DMS 273 (cell line): ENCODE data around the gene NRG3.
"Not testable (repeated sequence)": the region's sequence is repeated elsewhere in the genome, so short reads cannot be mapped to it uniquely, and the experiment has no call there.

ENCODE experiments used
- DNase-seq: peaks from one replicate; lab custom pipeline; 2025; ENCODE audit not compliant: unreplicated experiment; lab: John Stamatoyannopoulos, UW

Gene NRG3

DNA sequence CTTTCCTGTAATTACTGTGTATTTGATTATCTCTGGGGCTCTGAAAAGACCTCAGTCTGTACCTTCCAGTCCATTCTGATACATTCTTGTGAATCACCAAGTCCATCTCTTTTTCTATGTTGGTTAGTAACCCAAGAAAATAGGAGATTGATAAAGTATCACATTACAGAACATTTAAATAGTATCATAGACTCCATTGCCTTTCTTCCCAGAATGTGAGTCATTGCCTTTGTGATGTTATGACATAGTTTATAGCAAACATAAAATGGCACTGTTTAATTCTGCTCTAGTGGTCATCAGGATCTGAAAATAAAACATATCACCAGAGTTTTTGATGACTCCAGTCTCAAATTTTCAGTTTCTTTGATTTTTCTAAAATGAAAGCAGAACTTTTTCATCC lies 78.4 kb downstream of the NRG3 start:
- DNase-seq = no peak

DNA sequence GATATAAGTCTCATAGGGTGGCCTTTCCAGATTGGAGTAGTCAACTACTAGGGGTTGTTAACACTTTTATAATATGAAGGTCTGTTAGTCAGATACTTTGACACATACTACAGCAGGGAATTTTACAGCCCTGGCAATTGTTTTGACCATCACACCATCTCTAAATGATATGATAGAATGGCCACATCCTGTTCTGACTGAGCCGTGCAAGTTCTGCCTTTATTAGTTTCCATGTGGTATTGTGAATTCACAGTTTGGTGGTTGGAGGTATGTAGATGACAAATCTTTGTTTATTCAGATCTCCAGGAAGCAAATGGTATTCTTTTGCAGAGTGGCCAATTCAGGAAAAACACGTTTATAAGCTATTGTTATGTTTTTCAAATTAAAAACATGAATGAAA lies 83.0 kb downstream of the NRG3 start:
- no peak for DNase-seq

DNA sequence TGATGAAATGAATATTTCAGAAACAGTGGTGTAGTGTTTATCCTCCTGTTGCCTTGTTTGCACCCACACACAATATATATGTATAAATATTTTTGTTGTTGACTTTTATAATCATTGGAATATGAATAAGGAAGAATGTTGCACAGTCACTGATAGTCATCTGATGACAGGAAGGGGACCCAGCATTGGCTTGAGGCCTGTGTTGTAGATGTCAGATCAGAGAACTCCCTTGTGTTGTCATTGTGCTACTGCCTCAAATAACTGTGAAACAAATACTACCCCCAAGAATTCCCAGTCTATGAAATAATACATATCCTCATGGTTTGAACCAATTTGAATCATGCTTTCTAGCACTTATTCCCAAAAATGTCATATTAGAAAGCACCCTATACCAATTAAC lies 84.0 kb downstream of the NRG3 start:
- no peak for DNase-seq

DNA sequence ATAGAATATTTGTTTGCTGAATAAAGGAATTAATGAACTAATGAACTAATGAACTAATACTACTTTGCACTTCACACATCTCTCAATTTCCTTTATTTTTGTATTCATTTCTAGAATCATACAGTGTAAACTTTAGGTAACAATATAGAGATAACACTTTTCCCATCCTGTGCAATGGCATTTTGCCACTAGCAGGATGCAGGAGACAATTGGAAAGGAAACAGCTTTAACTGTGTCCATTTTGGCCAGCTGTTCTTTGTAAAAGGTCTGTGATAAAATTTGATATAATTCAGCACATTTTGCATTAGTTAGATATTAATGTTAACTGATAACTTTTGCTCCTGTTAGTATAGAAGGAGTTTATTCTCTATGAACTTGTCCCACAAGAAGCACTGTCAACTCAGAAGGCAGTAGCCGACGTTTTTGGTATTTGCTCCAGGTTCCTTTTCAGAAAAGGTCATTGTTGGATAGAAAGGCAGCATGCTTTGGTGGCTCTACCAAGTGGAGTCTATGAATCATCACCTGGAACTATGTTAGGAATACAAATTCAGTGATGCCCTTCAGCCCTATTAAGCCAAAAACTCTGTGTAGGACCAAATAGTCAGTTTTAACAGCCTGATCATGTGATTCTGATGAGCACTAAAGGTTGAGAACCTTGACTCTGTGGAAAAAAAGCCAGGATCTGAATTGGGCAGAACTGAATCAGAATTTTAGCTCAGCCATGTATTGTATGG lies 86.6 kb downstream of the NRG3 start:
- no peak for DNase-seq

DNA sequence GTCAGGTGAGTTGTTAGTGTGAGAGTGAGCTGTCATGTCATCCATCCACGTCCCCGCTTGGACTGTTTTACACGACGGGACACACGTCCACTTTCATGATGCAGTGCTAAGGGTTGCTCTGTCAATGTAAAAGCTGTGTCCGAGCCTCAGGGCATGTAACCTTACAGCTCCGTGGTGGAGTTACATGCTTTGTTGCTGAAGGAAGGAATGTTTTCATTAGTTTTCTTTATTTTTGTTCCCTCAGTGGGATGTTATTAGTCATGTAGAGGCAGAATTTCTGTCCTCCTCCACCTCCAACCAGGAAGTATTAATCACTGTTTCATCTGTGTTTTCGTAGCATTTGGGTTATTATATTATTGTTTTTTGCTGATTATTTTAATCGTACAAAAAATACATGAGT lies 88.6 kb downstream of the NRG3 start:
- DNase-seq = no peak

DNA sequence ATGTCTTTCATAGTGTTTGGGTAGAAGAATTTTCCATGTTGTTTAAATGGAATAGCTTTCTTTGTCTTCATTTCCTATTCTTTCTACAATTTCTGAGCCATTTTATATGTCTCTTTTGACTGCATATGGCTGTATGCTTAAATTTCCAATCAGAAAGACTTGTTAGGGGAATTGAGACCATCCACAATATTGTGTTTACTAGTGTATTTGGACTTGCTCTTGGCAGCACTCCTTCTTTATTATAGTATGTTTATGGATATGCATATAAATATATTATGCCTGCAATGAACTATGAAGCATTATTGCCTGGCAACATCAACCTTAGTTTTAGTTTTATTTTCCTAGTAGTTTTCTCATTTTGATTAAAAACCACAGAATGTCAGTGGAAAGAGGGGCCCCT lies 92.7 kb downstream of the NRG3 start:
- no peak for DNase-seq

DNA sequence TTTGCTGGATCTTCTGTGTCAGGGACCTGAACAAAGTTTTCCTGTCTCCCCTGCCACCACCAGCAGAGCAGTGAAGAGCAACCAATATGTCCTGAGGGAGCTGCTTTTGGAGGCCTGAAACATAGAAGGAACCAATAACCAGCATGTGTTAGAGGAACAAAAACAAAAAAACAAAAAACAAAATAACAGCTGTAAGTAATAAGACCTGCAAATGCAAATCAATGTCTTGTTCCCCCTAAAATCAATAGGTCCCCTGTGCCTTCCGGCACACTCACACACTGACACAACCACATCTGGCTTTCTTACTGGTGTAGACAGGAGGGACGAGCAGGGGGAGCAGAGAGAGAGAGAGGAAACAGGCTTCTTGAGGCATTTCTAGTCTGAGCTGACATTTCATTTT lies 94.1 kb downstream of the NRG3 start:
- DNase-seq = no peak

DNA sequence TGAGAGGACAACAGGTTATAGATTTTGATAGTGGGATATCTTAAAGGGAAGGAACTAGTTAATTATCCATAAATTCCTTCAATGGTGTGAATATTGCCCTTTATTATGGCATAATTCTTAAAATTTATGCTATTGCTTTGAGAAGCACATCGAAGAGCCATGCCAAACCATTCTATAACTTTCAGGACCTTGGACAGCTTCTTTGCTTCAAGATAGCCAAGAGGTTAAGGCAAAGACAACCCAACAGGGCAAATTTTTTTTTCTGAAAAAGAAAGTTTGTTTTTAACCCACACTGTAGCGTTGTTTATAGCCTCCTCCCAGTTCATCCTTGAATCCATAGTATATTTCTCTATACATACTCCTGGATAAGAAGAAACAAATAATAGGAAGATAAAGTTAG lies 103.2 kb downstream of the NRG3 start:
- DNase-seq = peak; percentile 41

GRCh38 chr10:81981724-81982123 lies 106.7 kb downstream of the NRG3 start:
- no peak for DNase-seq

DNA sequence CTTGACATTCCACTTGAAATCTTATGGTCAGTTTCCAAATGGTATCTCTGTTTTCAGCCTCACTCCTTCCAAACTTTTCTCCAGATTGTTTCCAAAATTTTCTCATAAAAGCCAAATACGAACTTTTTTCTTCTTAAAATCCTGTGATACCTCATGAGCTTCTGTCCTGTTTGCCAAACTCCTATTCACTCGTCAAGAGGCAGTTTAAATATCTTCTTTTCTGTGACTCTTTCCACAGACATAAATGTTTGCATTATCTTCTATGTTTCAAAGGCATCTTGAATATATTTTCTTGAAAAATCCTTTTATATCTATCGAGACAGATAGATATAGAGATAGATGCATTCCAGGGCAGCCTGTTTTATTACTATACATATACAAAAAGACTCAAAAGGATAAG lies 109.4 kb downstream of the NRG3 start:
- no peak for DNase-seq

DNA sequence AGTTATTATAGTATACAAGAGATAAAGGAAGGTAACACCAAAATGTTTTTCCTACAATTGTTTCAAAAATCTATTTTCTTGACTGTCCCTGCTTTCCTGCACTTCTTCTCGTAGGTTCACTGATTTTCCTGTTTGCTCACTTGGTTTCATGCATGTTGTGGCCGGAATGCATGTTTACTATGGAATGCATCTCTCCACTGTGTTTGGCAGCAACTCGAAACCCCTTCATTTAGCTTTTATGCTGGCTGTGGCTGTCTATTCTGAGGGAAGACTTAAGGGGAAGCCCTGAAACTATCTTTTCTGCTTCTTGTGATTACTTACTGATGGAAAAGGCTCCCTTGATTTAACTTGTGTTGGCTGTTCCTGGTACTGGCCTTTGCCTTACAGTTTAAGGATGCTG lies 120.3 kb downstream of the NRG3 start:
- DNase-seq = no peak

- no peak for DNase-seq
Observed at GRCh38 chr10:81996927-81997326, 121.9 kb downstream of the NRG3 start.

DNA sequence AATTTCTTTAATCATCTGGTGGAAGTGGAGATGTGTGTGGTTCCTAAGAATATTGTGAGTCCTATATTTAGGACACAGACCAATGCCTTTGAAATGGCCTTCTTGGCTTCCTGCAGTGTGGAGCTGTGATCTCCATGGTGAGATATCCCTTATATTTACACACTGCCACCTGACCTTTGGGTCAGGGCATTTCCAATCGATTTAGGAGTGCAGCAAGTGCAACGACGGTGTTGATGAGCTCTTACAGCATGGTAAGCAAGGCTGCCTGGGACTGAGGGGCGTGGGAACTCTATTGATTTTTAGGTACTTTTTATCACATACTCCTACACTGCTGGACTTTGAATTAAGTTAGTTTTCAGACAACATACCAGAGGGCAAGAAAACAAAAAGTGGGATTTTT lies 146.0 kb downstream of the NRG3 start:
- DNase-seq = no peak

- DNase-seq = no peak
Observed at GRCh38 chr10:82027711-82028110, 152.7 kb downstream of the NRG3 start.

DNA sequence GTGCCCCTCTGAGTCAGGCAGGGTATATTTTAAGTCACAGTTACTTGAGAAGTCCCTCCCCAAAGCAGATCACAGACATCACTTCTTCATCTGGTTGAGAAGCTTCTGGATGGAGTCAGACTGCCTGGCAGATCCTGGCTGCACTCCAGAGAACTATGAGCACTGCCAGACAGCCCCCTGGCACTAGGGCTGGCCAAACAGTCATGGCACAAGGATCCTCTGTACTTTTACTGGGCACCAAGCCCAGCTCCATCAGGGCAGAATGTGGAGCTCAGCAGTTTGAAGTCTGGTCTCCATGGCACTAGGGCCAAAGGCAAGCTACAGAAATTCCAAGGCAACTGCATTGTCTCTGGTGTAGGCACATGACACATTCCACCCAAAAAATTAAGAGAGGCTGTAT lies 162.1 kb downstream of the NRG3 start:
- peak; percentile 2 for DNase-seq

DNA sequence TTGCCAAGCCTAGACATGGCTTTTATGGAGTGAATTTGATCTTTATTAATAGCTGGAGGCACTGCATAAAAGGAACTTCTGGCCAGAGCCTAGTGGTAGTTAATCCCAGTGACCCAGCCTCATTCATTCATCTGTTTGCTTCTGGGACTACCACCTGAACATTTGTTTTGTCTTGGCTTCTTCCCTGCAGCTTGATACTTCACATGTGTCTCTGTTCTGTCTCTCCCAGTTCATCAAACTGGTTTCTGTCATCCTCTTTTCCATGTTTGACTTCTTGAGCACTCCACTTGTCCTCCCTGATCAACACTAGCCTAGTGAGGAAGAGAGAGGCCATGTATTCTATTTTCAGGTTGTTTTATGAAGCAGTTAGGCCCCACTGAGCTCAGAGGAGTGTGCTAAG lies 163.6 kb downstream of the NRG3 start:
- DNase-seq = no peak

DNA sequence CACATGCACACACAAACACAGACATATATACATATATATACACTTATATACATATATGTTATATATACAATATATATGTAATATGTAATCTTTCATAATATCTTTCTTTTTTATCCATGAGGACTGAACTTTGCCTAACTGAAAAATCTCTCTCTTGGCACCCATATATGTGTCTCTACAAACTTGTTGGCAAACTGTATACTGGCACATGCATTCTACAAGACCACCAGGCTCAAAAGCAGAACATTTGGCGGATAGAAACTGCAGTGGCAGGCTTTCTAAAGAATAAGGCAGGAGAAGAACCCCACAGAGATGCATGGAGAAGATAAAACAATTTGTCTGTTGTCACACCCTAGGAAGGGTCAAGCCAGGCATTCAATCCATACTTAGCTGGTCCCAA lies 165.3 kb downstream of the NRG3 start:
- DNase-seq = no peak

DNA sequence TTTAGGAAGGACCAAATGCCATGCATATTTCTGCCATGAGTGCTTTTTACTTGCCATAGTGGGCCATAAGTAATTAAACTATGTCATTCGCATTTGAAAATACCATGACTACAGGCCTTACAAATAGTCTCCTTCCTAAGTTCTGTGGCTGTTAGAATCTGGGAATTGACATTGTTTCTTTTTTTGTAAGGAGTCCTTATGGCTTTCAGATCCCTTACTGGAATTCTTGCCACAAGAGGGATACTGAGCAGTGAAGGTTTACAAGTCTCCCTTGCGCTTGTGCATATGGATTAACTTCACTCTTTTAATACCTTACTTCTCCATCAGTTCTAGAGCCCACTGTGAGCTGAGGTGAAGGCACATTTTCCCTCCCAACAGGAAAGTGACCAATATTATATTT lies 166.0 kb downstream of the NRG3 start:
- DNase-seq = no peak

DNA sequence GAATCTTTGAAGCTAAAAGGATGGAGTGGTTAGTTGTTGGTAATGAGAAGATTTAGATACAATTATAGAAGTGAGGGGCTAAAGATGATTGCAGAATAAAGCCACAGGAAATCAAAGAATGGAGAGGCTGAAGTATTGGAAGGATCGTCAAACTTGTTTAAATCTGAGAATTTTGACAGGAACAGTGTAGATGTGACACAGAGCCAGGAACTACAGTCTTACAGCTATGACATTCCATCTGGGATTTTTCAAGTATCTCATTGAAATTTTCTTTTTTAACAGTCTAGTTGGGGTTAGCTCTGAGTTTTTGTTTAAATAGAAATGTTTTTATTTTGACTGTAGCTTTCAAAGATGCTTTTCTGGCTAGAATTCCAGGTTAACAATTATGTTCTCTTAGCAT lies 181.4 kb downstream of the NRG3 start:
- DNase-seq = no peak

GRCh38 chr10:82067192-82067591 lies 192.2 kb downstream of the NRG3 start:
- not testable (repeated sequence) for DNase-seq

GRCh38 chr10:82068501-82068900 lies 193.5 kb downstream of the NRG3 start:
- DNase-seq = no peak

DNA sequence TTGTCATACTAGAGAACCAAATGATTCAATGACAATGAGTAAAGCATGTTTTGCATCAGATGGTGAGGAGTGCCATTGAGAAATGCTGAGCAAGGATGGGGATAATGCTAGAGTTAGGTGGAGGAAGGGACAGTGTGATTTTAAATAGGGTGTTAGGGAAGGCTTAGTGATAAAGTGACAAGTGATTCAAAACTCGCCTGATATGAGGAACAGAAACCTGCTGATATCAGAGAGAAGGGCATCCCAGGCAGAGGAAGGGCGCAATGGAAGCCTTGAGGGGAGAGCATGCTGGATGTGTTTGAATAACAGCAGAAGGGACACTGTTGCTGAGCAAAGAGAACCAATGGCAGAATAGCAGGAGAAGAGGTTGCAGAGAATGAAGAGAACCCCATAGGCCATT lies 196.2 kb downstream of the NRG3 start:
- DNase-seq = no peak

GRCh38 chr10:82072124-82072523 lies 197.1 kb downstream of the NRG3 start:
- DNase-seq = no peak

DNA sequence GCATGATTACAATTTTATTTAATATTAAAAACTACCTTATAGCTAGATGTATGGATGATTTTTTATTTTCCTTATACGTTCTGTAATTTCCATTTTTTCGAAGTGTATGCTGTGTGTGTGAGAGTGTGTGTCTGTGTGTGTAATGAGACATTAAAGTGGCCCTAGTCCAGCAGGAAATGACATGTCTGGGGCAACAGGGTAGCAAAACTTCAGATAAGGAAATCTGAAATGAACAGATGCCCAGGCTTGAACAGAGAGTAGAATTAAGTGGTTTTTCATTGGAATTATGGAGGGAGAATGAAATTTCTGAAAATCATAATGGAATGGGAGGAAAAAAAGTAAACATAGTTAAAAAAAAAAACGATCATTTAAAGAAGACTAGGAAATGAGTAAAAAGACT lies 200.6 kb downstream of the NRG3 start:
- no peak for DNase-seq
